ENCODE data around the gene ZBTB7B.

- TF ChIP-seq, protein P1, sequence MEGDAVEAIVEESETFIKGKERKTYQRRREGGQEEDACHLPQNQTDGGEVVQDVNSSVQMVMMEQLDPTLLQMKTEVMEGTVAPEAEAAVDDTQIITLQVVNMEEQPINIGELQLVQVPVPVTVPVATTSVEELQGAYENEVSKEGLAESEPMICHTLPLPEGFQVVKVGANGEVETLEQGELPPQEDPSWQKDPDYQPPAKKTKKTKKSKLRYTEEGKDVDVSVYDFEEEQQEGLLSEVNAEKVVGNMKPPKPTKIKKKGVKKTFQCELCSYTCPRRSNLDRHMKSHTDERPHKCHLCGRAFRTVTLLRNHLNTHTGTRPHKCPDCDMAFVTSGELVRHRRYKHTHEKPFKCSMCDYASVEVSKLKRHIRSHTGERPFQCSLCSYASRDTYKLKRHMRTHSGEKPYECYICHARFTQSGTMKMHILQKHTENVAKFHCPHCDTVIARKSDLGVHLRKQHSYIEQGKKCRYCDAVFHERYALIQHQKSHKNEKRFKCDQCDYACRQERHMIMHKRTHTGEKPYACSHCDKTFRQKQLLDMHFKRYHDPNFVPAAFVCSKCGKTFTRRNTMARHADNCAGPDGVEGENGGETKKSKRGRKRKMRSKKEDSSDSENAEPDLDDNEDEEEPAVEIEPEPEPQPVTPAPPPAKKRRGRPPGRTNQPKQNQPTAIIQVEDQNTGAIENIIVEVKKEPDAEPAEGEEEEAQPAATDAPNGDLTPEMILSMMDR (IDR thresholded peaks at IDR 0.05; ENCODE audit: low read depth, low read length), result no peak
- no peak for TF ChIP-seq EZH2phosphoT487 (IDR thresholded peaks at IDR 0.05; ENCODE audit: low read depth)
These were observed 33.9 kb upstream of the ZBTB7B start for GRCh38 chr1:154968731-154969130.
